HCT116 (cell line): ENCODE data around the gene GALNT6. TPM values are rescaled to one million over a fixed set of nuclear protein-coding genes. Genes with fewer than 3 reads are reported as not detected.
A peak's percentile ranks its signal among the peaks of the same experiment; 100 is the strongest.

Source experiments
- ATAC-seq: fragments of 200-7000 bp; cut with Tn5 transposase; 2 replicates; pipeline ENCODE4 v1.9.1; 2020; ENCODE audit warnings: mild to moderate bottlenecking, moderate library complexity
- Bru-seq: library from RNA; stranded (reverse); fragments of 400-500 nt; gene quantifications from one replicate; lab custom pipeline; 2021; lab: Mats Ljungman, UMichigan
- BruChase-seq, 2 experiments: library from RNA; stranded (reverse); fragments of 400-500 nt; gene quantifications; one replicate each; lab custom pipeline; 2021; lab: Mats Ljungman, UMichigan
- BruUV-seq: library from RNA; stranded (reverse); fragments of 400-500 nt; replicated peaks from 2 replicates; lab custom pipeline; 2021; lab: Mats Ljungman, UMichigan
- CTCF ChIA-PET: fragments of 300-600 bp; sonication (Branson Sonifier 250); formaldehyde crosslinking; loops from one replicate; lab custom pipeline; 2021; ENCODE audit warnings: antibody characterized with exemption; lab: Charles Lee
- POLR2A ChIA-PET: fragments of 300-600, 350-600 bp; sonication (Branson Sonifier 250); formaldehyde crosslinking; loops from one replicate; lab custom pipeline; 2021; ENCODE audit warnings: antibody characterized with exemption; lab: Charles Lee
- RAD21 ChIA-PET, 2 experiments: fragments of 300-600 bp; sonication (Branson Sonifier 250); formaldehyde crosslinking; loops; one replicate each; lab custom pipeline; 2023; ENCODE audit warnings: low total read pairs in 2 of 2; ENCODE audit not compliant: uncharacterized antibody in 2 of 2, unreplicated experiment in 2 of 2, low non-redundant PET in 1 of 2; lab: Charles Lee
- DNase-seq: peaks from one replicate; pipeline ENCODE4 v3.0.0-alpha.2; 2010; ENCODE audit warnings: low read depth, low spot score
- H2AFZ ChIP-seq: fragments of 200-600 bp; shearing (Covaris generic), sonication (generic); 2 replicates; pipeline ENCODE4 v1.6.1; 2017; ENCODE audit warnings: low read depth, mixed run types, mixed read lengths, antibody characterized with exemption, low read length; ENCODE audit not compliant: poor library complexity, severe bottlenecking
- H3K27ac ChIP-seq: 2 replicates; pipeline ENCODE4 v1.5.1; 2012; ENCODE audit warnings: low read depth, low read length
- H3K27me3 ChIP-seq: fragments of 200-600 bp; sonication (generic); 2 replicates; pipeline ENCODE4 v1.6.1; 2016; ENCODE audit warnings: mixed run types, low read length, mixed read lengths; ENCODE audit not compliant: insufficient read depth
- H3K36me3 ChIP-seq, 2 experiments: fragments of 200-500 bp in 1 of 2; fragments of 200-600 bp in 1 of 2; sonication (Bioruptor generic) in 1 of 2; sonication (generic) in 1 of 2; 2 replicates each; pipeline versions ENCODE4 v1.5.1 to v1.6.1; 2014 to 2016; ENCODE audit warnings: low read length in 2 of 2, inconsistent platforms in 1 of 2, mixed read lengths in 1 of 2, mixed run types in 1 of 2; ENCODE audit not compliant: insufficient read depth in 2 of 2, control insufficient read depth in 1 of 2
- H3K4me1 ChIP-seq, 2 experiments: fragments of 200-600 bp in 1 of 2; sonication (generic) in 1 of 2; 2 replicates each; pipeline versions ENCODE4 v1.5.1 to v1.6.1; 2012 to 2017; ENCODE audit warnings: low read length in 2 of 2, inconsistent platforms in 1 of 2, mild to moderate bottlenecking in 1 of 2, mixed read lengths in 1 of 2, mixed run types in 1 of 2, moderate library complexity in 1 of 2; ENCODE audit not compliant: insufficient read depth in 2 of 2, control insufficient read depth in 1 of 2
- H3K4me2 ChIP-seq: fragments of 200-600 bp; sonication (generic); 2 replicates; pipeline ENCODE4 v1.6.1; 2017; ENCODE audit warnings: mixed run types, low read length, mixed read lengths
- H3K4me3 ChIP-seq, 2 experiments: fragments of 200-600 bp in 1 of 2; sonication (generic) in 1 of 2; replicated peaks in 1 of 2; 2 replicates each; pipeline ENCODE4 v1.5.1; 2011 to 2016; ENCODE audit warnings: low read length in 2 of 2, control low read depth in 1 of 2, low read depth in 1 of 2, mild to moderate bottlenecking in 1 of 2, mixed read lengths in 1 of 2, mixed run types in 1 of 2
- H3K79me2 ChIP-seq: fragments of 200-600 bp; sonication (generic); 2 replicates; pipeline ENCODE4 v1.6.1; 2017; ENCODE audit warnings: mild to moderate bottlenecking, mixed run types, low read length, moderate library complexity, mixed read lengths; ENCODE audit not compliant: insufficient read depth
- H3K9ac ChIP-seq: fragments of 200-600 bp; sonication (generic); 2 replicates; pipeline ENCODE4 v1.6.1; 2016; ENCODE audit warnings: low read length, mixed read lengths
- H3K9me2 ChIP-seq: fragments of 200-600 bp; sonication (generic), shearing (Covaris generic); 2 replicates; pipeline ENCODE4 v1.6.1; 2017; ENCODE audit warnings: mixed run types, mild to moderate bottlenecking, moderate library complexity; ENCODE audit not compliant: insufficient read depth
- H3K9me3 ChIP-seq, 2 experiments: fragments of 200-500 bp in 1 of 2; fragments of 200-600 bp in 1 of 2; sonication (Bioruptor generic) in 1 of 2; sonication (generic) in 1 of 2; 2 replicates each; pipeline ENCODE4 v1.6.1; 2014 to 2017; ENCODE audit warnings: low read length in 2 of 2, mixed read lengths in 2 of 2, inconsistent platforms in 1 of 2, low read depth in 1 of 2, mild to moderate bottlenecking in 1 of 2, mixed run types in 1 of 2, moderate library complexity in 1 of 2; ENCODE audit not compliant: control insufficient read depth in 1 of 2, insufficient read depth in 1 of 2
- H4K20me1 ChIP-seq: fragments of 200-600 bp; sonication (generic), shearing (Covaris generic); 2 replicates; pipeline ENCODE4 v1.6.1; 2017; ENCODE audit warnings: mixed run types, mild to moderate bottlenecking, moderate library complexity; ENCODE audit not compliant: insufficient read depth
- ATF3 ChIP-seq: IDR thresholded peaks from 2 replicates; pipeline ENCODE4 v1.6.1; 2012
- FOSL1 ChIP-seq: IDR thresholded peaks from 2 replicates; pipeline ENCODE4 v1.6.1; 2012; ENCODE audit warnings: low read depth
- MAX ChIP-seq: IDR thresholded peaks from 2 replicates; pipeline ENCODE4 v1.6.1; 2012
- POLR2AphosphoS5 ChIP-seq: IDR thresholded peaks from 2 replicates; pipeline ENCODE4 v1.6.1; 2011; ENCODE audit warnings: mild to moderate bottlenecking, low read depth, low read length, moderate library complexity
- REST ChIP-seq: IDR thresholded peaks from 2 replicates; pipeline ENCODE4 v1.6.1; 2012; ENCODE audit warnings: low read depth
- SIN3A ChIP-seq: IDR thresholded peaks from 2 replicates; pipeline ENCODE4 v1.6.1; 2012; ENCODE audit warnings: low read depth
- SP1 ChIP-seq: IDR thresholded peaks from 2 replicates; pipeline ENCODE4 v1.6.1; 2012; ENCODE audit warnings: low read depth
- TCF7L2 ChIP-seq: IDR thresholded peaks from 2 replicates; pipeline ENCODE4 v1.7.0; 2011; ENCODE audit warnings: borderline replicate concordance, inconsistent platforms; ENCODE audit not compliant: insufficient read depth, insufficient read length; ENCODE audit errors: extremely low read depth
- YY1 ChIP-seq: IDR thresholded peaks from 2 replicates; pipeline ENCODE4 v1.6.1; 2011; ENCODE audit warnings: low read length, low read depth, moderate library complexity, mild to moderate bottlenecking; ENCODE audit not compliant: insufficient replicate concordance; ENCODE audit errors: extremely low read depth
- ZFX ChIP-seq: fragments of 450-650 bp; IDR thresholded peaks from 2 replicates; pipeline ENCODE4 v1.6.1; 2017
- ZNF274 ChIP-seq: fragments of 200-500 bp; sonication (Bioruptor generic); IDR thresholded peaks from 2 replicates; pipeline ENCODE4 v1.6.1; 2014; ENCODE audit warnings: mild to moderate bottlenecking, low read depth, low read length, inconsistent platforms
- intact Hi-C: fragments of 100-400 bp; cut with micrococcal nuclease; formaldehyde crosslinking; loops from 2 replicates; pipeline ENCODE4 v1.10.0; 2022
- long read RNA-seq: library from polyadenylated mRNA; unstranded; transcript quantifications from one replicate; pipeline ENCODE4 v2.0.0, GENCODE V29; 2021; ENCODE audit not compliant: unreplicated experiment
- polyA plus RNA-seq: library from polyadenylated mRNA; unstranded; fragments of >200 nt; gene quantifications from 2 replicates; pipeline ENCODE4 v1.2.1, GENCODE V29; 2012; ENCODE audit warnings: missing spikeins
- total RNA-seq: library from RNA; stranded (reverse); gene quantifications from one replicate; pipeline ENCODE4 v1.2.1, GENCODE V29; 2021; ENCODE audit not compliant: unreplicated experiment

The GALNT6 gene
- total RNA-seq, result 16.4 TPM
- 8.8 and 11.0 TPM in 2 replicates for polyA plus RNA-seq
- Bru-seq, nascent RNA, result percentile 55 among the genes with signal in this experiment
- BruChase-seq, experiment 1, labeled RNA remaining after a 6-hour chase, result percentile 57 among the genes with signal in this experiment
- percentile 50 among the genes with signal in this experiment for BruChase-seq, experiment 2, labeled RNA remaining after a 2-hour chase
- long read RNA-seq, full-length matches to known transcripts, result 1 of 15 reads
- long read RNA-seq, partial matches to known transcripts, result 3 of 15 reads
- long read RNA-seq, other reads (novel, unspliced or antisense), result 11 of 15 reads

- H3K9me2 ChIP-seq, result no peaks in the 10 kb centered on the region
- H2AFZ ChIP-seq, result peak within 1 kb of the TSS; percentile 77
- H3K4me2 ChIP-seq, result peak within 1 kb of the TSS; percentile 96
- intact Hi-C loops, result no loop called here
- peak within 1 kb of the TSS; percentile 39 for H3K27ac ChIP-seq
- ChIA-PET POLR2A (interaction anchor here (0.6 to 2.1 kb wide), 3 partner anchors 11 to 457 kb away, joined by 3 to 6 read pairs (median 5); partner anchors contain the start of gene FIGNL2), CTCF (interaction anchor here (0.6 to 1.5 kb wide), 2 partner anchors 484 to 919 kb away, joined by 3 read pairs; no protein-coding TSS in a partner anchor), RAD21 (interaction anchor here in 1 of 2 experiments (0.7 kb wide), 1 partner anchor 31 kb away, joined by 3 read pairs; no protein-coding TSS in a partner anchor)
- DNase-seq, result no peak
- no peaks in the 10 kb centered on the region for H3K9me3 ChIP-seq
- H3K79me2 ChIP-seq, result no peaks in the 10 kb centered on the region
- no peaks in the 10 kb centered on the region for H3K36me3 ChIP-seq
- peak; percentile 89 for ATAC-seq
- peaks cover 5 to 20% of the 10 kb centered on the region in 2 experiments; a peak in 2 of 4 replicates for H3K4me1 ChIP-seq
- peak within 1 kb of the TSS; percentile 77 for H3K9ac ChIP-seq
- no peaks in the 10 kb centered on the region for H4K20me1 ChIP-seq
- no TSS peak for BruUV-seq
- TF ChIP-seq ZFX (peak; percentile 52; the same call in 1 of the 2 replicates), TCF7L2 (no peak), SP1 (no peak), FOSL1 (no peak), SIN3A (peak; percentile 45; the same call in 1 of the 2 replicates), POLR2AphosphoS5 (peak; percentile 74), ZNF274 (no peak), MAX (peak; percentile 46; the same call in 1 of the 2 replicates), ATF3 (no peak), YY1 (no peak), REST (no peak)
- peak within 1 kb of the TSS; percentile 68 to 89 for H3K4me3 ChIP-seq
- H3K27me3 ChIP-seq, result no peaks in the 10 kb centered on the region
Observed at GRCh38 chr12:51391283-51392123, at the start of gene GALNT6. Gene GALNT6 (minus strand): TSS chr12:51391406. CDS start chr12:51379781, 11,625 bp downstream.
